DLD1 (cell line): ENCODE data around the gene EFEMP2.

ENCODE experiments used
- in situ Hi-C: cut with HindIII; loops from 2 replicates; pipeline ENCODE4 v1.10.0; 2017; ENCODE audit warnings: low sequenced_read_pairs

The EFEMP2 gene

GRCh38 chr11:65867284-65868071, 5.1 kb downstream of the EFEMP2 start:
- in situ Hi-C loops = no loop called here

GRCh38 chr11:65866509-65867283, 5.9 kb downstream of the EFEMP2 start:
- in situ Hi-C loops = no loop called here

- in situ Hi-C loops = no loop called here
Observed at GRCh38 chr11:65865550-65866172, 6.9 kb downstream of the EFEMP2 start.

DNA sequence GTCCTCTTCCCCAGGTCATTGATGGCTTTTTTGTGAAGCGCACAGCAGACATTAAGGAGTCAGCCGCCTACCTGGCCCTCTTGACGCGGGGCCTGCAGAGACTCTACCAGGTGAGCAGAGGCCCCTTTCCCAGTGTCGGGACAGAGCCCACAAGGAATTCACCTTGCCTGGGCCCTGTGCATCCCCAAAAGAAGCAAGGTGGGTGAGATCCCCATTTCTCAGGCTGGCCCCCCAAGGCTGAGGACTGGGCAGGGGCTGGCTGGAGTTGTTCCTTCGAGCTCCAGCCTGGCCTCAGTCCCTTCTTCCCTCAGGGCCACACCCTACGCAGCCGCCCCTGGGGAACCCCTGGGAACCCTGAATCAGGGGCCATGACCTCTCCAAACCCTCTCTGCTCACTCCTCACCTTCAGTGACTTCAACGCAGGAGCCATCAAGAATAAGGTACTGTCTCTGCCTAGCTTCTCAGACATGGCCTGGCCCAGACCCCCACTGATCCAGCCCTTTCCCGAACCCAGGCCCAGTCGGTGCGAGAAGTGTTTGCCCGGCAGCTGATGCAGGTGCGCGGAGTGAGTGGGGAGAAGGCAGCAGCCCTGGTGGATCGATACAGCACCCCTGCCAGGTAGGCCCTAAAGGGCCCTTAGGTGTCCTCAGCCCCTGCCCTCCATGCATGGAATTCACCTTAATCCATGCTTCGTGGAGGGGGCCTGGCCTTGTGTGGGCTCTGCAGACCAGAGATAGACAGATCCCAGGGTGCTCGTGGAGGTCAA, 7.7 kb downstream of the EFEMP2 start:
- in situ Hi-C loops = no loop called here

GRCh38 chr11:65863889-65864705, 8.5 kb downstream of the EFEMP2 start:
- in situ Hi-C loops = no loop called here

- in situ Hi-C loops = no loop called here
Observed at GRCh38 chr11:65862941-65863888, 9.4 kb downstream of the EFEMP2 start.

- in situ Hi-C loops = no loop called here
Observed at GRCh38 chr11:65862191-65862735, 10.3 kb downstream of the EFEMP2 start.

GRCh38 chr11:65861533-65862183, 10.9 kb downstream of the EFEMP2 start:
- in situ Hi-C loops = no loop called here

GRCh38 chr11:65861165-65861505, 11.5 kb downstream of the EFEMP2 start:
- in situ Hi-C loops = no loop called here

DNA sequence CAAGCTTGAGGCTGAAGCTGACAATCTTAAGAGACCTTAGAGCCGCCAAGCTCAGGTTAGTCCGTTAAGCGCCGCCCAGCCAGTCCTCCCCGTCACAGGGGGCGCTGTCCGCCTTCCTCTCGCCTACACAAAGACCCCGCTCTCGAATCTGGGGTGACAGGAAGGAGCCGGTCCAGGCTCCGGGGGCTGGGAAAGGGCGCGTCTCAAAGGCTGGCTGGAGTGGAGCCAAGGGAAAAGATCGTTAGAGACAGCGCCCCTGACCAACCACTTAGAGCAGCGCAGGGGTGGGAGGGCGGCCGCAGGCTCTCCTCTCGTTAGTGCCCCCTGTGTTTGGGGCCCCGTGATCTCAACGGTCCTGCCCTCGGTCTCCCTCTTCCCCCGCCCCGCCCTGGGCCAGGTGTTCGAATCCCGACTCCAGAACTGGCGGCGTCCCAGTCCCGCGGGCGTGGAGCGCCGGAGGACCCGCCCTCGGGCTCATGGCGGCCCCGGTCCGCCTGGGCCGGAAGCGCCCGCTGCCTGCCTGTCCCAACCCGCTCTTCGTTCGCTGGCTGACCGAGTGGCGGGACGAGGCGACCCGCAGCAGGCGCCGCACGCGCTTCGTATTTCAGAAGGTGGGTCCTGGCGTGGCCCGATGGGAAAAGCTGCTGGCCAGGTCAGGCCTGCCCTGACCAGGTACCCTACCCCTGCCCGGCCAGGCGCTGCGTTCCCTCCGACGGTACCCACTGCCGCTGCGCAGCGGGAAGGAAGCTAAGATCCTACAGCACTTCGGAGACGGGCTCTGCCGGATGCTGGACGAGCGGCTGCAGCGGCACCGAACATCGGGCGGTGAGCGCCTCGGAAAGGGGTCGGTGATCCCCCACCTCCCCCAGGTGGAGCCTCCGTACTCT, 12.1 kb downstream of the EFEMP2 start, which contains the start of gene MUS81:
MUS81 (plus strand) TSS at position 156 of the 887 bp plus-strand sequence; CDS start at position 477, 321 bp downstream.
- in situ Hi-C loops = no loop called here

- in situ Hi-C loops = no loop called here
Observed at GRCh38 chr11:65859812-65860277, 12.8 kb downstream of the EFEMP2 start.

- in situ Hi-C loops = no loop called here
Observed at GRCh38 chr11:65859095-65859811, 13.3 kb downstream of the EFEMP2 start.

- in situ Hi-C loops = no loop called here
Observed at GRCh38 chr11:65858681-65859087, 13.9 kb downstream of the EFEMP2 start.

DNA sequence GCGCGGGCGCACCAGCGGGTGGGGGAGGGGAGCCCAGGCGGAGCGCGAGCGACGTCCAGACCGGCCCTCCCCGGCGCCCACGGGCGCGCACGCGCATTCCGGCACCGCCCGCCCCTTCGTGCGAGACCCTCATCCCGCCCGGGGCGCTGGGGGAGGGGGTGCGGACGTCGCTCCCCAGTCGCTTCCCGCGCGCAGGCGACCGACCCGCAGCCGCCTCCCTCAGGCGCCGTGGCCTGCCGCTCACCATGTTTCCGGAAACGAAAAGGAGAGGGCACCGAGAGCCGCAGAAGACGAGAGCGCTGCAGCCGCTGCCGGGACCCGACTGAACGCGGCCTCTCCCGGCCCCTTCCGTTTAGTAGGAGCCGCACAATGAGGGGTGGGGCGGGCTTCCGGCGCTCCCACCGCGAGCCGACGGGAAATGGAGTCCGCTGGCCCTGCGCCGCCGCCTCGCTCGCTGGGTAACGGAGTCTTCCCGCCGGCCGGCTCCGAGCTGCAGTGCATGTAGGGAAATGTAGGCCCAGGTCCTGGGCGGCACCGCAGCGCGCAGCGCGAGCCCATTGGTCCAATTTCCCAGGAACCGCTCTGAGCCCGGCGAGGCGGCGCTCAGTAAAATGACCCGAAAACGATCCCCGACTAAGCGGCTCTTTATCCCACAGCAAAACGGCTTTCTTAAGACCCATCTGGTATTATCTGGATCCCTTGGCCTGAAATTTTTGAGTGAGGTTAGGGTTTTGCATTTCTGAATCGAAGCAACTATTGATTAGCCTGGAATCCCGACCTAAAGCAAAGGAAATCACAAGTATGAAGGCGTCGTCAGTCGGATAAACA, 14.5 kb downstream of the EFEMP2 start, which contains the start of gene CFL1:
CFL1 (minus strand) TSS at position 328 of the 828 bp plus-strand sequence; CDS start at position 247, 81 bp downstream.
- in situ Hi-C loops = no loop called here

GRCh38 chr11:65857500-65857852, 15.1 kb downstream of the EFEMP2 start:
- in situ Hi-C loops = no loop called here
